Measurements from ENCODE around the gene NSMCE1. TPM values are rescaled to one million over a fixed set of nuclear protein-coding genes. Genes with fewer than 3 reads are reported as not detected.
"Not testable (repeated sequence)": the region's sequence is repeated elsewhere in the genome, so short reads cannot be mapped to it uniquely, and the experiment has no call there.

Gene NSMCE1
- total and polyA plus RNA-seq, 2 of the 8 experiments (the other 6 are each of a cell fraction or from before 2014, with no cell fraction given), result 8.1 to 16.6 TPM

DNA sequence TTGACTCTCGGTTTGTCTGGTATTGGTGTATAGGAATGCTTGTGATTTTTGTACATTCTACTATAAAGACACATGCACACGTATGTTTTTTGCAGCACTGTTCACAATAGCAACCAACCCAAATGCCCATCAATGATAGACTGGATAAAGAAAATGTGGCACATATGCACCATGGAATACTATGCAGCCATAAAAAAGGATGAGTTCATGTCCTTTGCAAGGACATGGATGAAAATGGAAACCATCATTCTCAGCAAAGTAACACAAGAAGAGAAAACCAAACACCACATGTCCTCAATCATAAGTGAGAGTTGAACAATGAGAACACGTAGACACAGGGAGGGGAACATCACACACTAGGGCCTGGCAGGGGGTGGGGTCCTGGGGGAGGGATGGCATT lies 67.7 kb downstream of the NSMCE1 start:
- H2BK12ac ChIP-seq (ENCODE audit: low read depth, low read length); H3K79me2 ChIP-seq (ENCODE audit: control insufficient read depth in 1 of 2, insufficient read depth in 2 of 2, low read length in 2 of 2); H3K14ac ChIP-seq (ENCODE audit: insufficient read length); H3K4me1 ChIP-seq (replicated peaks in 1 of 4; ENCODE audit: control insufficient read depth in 3 of 4, insufficient read depth in 4 of 4, low read length in 3 of 4); H4K5ac ChIP-seq (ENCODE audit: insufficient read length, low read depth, low read length); H2BK20ac ChIP-seq (ENCODE audit: low read length); H2BK120ac ChIP-seq (replicated peaks; ENCODE audit: low read depth, low read length); H3K4me2 ChIP-seq (ENCODE audit: insufficient read depth in 1 of 2, low read depth in 2 of 2, low read length in 2 of 2); H2AFZ ChIP-seq (ENCODE audit: low read length); H2BK15ac ChIP-seq (ENCODE audit: low read length); H4K20me1 ChIP-seq (replicated peaks in 1 of 2; ENCODE audit: control insufficient read depth in 1 of 2, insufficient read depth in 2 of 2, low read length in 2 of 2); H3K18ac ChIP-seq (ENCODE audit: extremely low read depth, low read length); H3K4ac ChIP-seq (replicated peaks; ENCODE audit: insufficient read length, low read depth, low read length); H3K36me3 ChIP-seq (ENCODE audit: control insufficient read depth in 2 of 4, insufficient read depth in 4 of 4, low read length in 3 of 4); H3K27ac ChIP-seq (ENCODE audit: low read depth, low read length); H4K91ac ChIP-seq (replicated peaks; ENCODE audit: insufficient read length, low read length); H2BK5ac ChIP-seq (ENCODE audit: low read depth, low read length); H2AK5ac ChIP-seq (ENCODE audit: low read depth, low read length); H3K9me3 ChIP-seq (ENCODE audit: insufficient read depth in 2 of 2, low read depth in 1 of 2, low read length in 1 of 2); FAIRE-seq; H3K9ac ChIP-seq (replicated peaks in 1 of 4; ENCODE audit: extremely low read depth in 1 of 4, low read depth in 3 of 4, low read length in 3 of 4); DNase-seq (ENCODE audit: low read depth in 1 of 2, low spot score in 2 of 2); POLR2A ChIA-PET (ENCODE audit: partially characterized antibody); H3K79me1 ChIP-seq (ENCODE audit: low read depth, low read length); H3K4me3 ChIP-seq (ENCODE audit: extremely low read depth in 1 of 4, insufficient read depth in 2 of 4, low read depth in 3 of 4, low read length in 4 of 4); H3K23ac ChIP-seq (ENCODE audit: insufficient read length); H4K8ac ChIP-seq (ENCODE audit: extremely low read depth, insufficient read depth, low read length); H3K27me3 ChIP-seq (replicated peaks in 1 of 4; ENCODE audit: control insufficient read depth in 3 of 4, extremely low read depth in 1 of 4, insufficient read depth in 3 of 4, low read length in 3 of 4); H3K23me2 ChIP-seq (ENCODE audit: low read depth, low read length); H3K56ac ChIP-seq (replicated peaks; ENCODE audit: insufficient read length, low read depth, low read length); CTCF ChIA-PET (ENCODE audit: partially characterized antibody): not testable (repeated sequence)
- 91% methylated on average over 3 of the region's 3 CpGs; no CpG with 5 or more reads in 1 of the 2 experiments for WGBS, 2 experiments (ENCODE audit: extremely low coverage in 1 of 2, insufficient coverage in 1 of 2, insufficient read length in 1 of 2, insufficient replicate concordance in 2 of 2, low coverage in 1 of 2, low lambda C conversion rate in 2 of 2, missing lambda C conversion rate in 1 of 2)

Measured in H1 (cell line).